Measurements from ENCODE around the gene TMEM17.

DNA sequence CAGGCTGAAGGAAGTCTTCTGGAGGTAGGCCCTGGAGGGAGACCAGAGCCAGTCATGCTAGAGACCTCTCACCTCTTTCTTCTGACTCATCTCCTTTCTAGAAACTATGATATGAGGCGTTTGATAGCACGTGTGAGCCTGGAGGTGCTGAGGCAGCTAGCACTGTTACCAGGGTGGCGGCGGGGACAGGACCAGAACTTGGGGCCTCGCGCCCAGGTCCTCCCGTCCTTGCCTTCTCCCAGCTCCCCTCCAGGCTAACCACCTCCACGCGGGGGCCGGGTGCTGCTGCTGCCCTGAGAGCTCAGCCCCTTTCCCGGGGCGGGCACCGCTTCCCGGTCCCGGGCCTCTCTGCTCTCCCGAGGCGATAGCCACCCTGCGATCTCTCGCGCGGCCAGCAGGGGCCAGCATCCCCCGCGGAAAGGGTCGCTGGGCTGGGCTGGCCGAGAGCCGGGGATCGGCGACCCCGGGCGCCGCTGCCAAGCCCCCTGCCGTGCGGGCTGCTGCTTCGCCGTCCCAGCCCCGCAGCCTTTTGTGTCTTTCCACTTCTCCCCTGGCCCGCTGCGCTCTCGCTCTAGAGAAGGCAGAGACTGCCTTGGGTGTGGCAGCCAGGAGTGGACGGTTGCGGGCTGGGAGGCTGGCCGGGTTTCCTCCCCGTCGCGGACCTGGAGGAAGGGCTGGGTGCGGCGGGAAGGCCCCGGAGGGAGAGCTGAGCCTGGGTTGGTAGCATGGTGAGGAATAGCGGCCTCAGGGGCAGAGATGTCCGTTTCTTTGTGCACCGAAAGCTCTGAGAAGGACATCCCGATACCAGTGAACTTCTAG is 49.1 kb downstream of the TMEM17 start:
- TF ChIP-seq, protein P1, sequence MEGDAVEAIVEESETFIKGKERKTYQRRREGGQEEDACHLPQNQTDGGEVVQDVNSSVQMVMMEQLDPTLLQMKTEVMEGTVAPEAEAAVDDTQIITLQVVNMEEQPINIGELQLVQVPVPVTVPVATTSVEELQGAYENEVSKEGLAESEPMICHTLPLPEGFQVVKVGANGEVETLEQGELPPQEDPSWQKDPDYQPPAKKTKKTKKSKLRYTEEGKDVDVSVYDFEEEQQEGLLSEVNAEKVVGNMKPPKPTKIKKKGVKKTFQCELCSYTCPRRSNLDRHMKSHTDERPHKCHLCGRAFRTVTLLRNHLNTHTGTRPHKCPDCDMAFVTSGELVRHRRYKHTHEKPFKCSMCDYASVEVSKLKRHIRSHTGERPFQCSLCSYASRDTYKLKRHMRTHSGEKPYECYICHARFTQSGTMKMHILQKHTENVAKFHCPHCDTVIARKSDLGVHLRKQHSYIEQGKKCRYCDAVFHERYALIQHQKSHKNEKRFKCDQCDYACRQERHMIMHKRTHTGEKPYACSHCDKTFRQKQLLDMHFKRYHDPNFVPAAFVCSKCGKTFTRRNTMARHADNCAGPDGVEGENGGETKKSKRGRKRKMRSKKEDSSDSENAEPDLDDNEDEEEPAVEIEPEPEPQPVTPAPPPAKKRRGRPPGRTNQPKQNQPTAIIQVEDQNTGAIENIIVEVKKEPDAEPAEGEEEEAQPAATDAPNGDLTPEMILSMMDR (IDR thresholded peaks at IDR 0.05), result peak; percentile 85 to 99 (median 97)
- TF ChIP-seq POLR2A (IDR thresholded peaks at IDR 0.05), result no peak

Measured in esophagus squamous epithelium (tissue), 4 donors.